ENCODE measurements around the gene MUC2.

The MUC2 gene

GRCh38 chr11:1041149-1041467 lies 33.6 kb upstream of the MUC2 start:
- H3K9me3 Mint-ChIP-seq = no peaks in the 10 kb centered on the region
- H3K27me3 Mint-ChIP-seq = peaks cover 14% of the 10 kb centered on the region
- intact Hi-C loops (cut with micrococcal nuclease) = no loop called here
- H3K27ac Mint-ChIP-seq = no peak overlapping the region
- no peaks in the 10 kb centered on the region for H3K4me1 Mint-ChIP-seq (ENCODE audit: low read depth)
- H3K36me3 Mint-ChIP-seq (ENCODE audit: low read depth) = peaks cover 71% of the 10 kb centered on the region
- no peak overlapping the region for H3K4me3 Mint-ChIP-seq

DNA sequence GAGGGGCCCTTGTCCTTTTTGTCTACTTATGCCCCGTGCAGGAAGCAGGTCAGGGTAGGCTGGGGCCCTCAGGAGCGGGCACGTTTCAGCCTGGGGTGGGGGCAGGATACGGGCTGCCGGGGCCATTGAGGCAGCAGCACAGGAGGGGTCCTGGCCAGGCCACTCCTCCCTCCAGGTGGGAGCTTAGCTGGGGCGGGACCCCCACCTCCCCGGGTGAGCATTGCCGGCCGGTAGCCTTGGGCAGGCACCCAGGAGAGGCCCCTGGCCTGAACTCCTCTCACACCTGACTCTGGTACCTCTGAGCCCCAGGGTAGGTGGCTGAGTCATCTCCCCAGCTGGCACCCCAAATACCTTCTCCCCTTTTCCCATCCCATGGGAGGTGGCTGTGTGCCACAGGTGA lies 33.2 kb upstream of the MUC2 start:
- Mint-ChIP-seq H3K9me3 (no peaks in the 10 kb centered on the region), H3K4me1 (ENCODE audit: low read depth) (no peaks in the 10 kb centered on the region), H3K27me3 (peaks cover 17% of the 10 kb centered on the region), H3K27ac (no peak overlapping the region), H3K36me3 (ENCODE audit: low read depth) (peaks cover 73% of the 10 kb centered on the region), H3K4me3 (no peak overlapping the region)
- intact Hi-C loops (cut with micrococcal nuclease) = no loop called here

DNA sequence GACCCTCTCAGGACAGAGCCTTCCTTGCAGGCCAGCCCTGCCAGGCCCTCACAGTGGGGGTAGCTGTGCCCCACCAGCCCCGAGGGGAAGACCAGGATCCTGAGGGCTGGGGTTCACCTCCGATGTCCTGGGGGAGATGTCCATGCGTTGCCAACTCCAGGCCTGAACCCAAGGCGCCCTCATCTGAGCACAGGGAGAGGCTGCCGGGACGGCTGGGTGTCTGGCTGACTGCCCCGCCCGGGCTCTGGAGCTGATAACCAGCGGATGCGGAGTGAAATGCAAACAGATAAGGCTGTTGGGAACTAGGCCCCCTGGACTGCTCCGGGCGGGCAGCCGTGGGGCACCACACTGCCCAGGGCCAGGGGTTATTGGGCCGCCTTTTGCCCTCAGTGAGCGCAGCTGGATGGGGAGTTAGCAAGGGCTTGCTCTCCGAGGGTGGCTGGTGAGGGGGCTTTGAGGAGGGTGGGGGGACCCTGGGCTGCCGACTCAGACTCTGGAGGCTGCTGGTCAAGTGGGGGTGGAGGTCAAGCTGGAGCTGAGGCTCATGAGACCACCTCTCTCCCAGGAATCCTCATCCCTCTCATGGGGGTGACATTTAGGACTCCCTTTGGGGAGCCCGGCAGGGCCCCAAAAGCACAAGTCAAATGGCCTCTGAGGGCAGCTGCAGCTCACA lies 32.6 kb upstream of the MUC2 start:
- peaks cover 20% of the 10 kb centered on the region for H3K27me3 Mint-ChIP-seq
- H3K4me1 Mint-ChIP-seq (ENCODE audit: low read depth) = no peaks in the 10 kb centered on the region
- H3K9me3 Mint-ChIP-seq = no peaks in the 10 kb centered on the region
- H3K36me3 Mint-ChIP-seq (ENCODE audit: low read depth) = peaks cover 75% of the 10 kb centered on the region
- intact Hi-C loops (cut with micrococcal nuclease) = no loop called here
- H3K27ac Mint-ChIP-seq = no peak overlapping the region
- no peak overlapping the region for H3K4me3 Mint-ChIP-seq

DNA sequence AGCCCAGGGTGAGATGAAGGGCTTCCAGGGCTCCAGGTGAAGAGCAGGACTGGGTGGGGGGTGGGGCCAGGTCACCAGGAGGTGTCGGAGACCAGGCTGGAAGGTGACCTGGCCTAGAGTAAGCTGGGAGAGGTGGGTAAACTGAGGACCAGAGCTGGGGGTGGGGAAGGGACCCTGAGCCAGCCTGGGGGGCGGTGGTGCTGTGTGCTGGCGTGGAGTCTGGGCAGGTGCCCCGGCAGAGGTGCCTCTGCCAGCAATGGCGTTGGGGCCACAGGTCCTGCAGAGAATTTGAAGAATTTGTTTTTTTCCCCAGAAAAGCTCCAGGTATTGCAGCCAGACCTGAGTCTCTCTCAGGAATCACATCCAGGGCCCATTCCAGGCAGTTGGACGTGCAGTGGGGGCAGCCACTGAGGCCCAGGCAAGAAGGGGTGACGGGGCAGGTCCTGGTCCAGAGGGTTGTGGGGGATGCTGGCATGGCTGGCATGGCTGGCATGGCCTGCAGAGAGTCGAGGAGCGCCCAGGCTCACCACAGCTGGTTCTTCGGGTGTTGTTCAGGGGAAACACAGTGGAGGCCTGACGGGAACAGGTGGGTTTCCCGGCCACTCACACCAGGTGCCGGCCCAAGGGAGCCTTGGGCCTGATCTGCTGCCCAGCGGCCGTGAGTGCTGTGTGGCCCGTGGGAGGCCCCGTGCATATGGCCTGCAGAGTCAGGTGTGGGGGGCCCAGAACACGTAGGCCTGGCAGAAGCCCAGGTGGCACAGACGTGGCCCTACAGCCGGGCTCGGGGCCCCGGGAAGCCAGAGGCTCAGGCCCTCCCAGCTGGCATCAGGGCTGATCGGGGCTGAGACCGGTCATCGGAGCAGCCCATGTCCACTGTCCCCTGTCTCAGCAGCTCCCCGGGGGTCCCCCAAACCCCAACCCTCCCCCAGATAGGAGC lies 31.8 kb upstream of the MUC2 start:
- Mint-ChIP-seq H3K27ac (no peak overlapping the region), H3K4me3 (no peak overlapping the region), H3K27me3 (peaks cover 28% of the 10 kb centered on the region), H3K36me3 (ENCODE audit: low read depth) (peaks cover 82% of the 10 kb centered on the region), H3K9me3 (no peaks in the 10 kb centered on the region), H3K4me1 (ENCODE audit: low read depth) (peaks cover 5% of the 10 kb centered on the region)
- intact Hi-C loops (cut with micrococcal nuclease) = no loop called here

DNA sequence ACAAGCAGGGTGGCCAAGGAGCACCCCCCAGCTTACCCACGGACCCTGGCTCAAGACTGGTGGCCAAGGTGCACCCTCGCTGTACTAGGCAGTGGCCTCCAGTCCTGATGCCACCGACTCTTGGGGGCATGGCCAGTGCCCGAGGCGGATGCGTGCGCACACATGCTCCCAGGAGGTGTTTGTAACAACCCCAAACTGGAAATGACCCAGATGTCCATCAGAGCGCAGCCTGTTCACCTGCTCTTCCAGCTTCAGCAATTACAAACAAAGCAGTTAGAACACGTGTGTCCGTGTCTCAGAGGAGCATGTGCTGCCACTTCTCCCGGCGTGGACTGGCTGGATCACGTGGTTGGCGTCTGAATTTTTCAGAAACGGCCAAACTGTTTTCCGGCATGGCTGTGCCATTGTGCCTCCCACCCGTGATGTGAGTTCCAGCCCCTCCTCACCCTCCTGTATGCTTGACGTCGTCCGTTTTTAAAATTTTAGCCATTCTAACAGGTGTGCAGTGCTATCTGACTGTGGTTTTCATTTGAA lies 31.0 kb upstream of the MUC2 start:
- no peak overlapping the region for H3K4me3 Mint-ChIP-seq
- peaks cover 35% of the 10 kb centered on the region for H3K27me3 Mint-ChIP-seq
- H3K36me3 Mint-ChIP-seq (ENCODE audit: low read depth) = peaks cover 83% of the 10 kb centered on the region
- no peak overlapping the region for H3K27ac Mint-ChIP-seq
- H3K4me1 Mint-ChIP-seq (ENCODE audit: low read depth) = peaks cover 8% of the 10 kb centered on the region
- H3K9me3 Mint-ChIP-seq = no peaks in the 10 kb centered on the region
- intact Hi-C loops (cut with micrococcal nuclease) = no loop called here

GRCh38 chr11:1044160-1044559 lies 30.5 kb upstream of the MUC2 start:
- intact Hi-C loops (cut with micrococcal nuclease) = no loop called here
- Mint-ChIP-seq H3K27ac (no peak overlapping the region), H3K9me3 (no peaks in the 10 kb centered on the region), H3K27me3 (peaks cover 40% of the 10 kb centered on the region), H3K4me1 (ENCODE audit: low read depth) (peaks cover 10% of the 10 kb centered on the region), H3K36me3 (ENCODE audit: low read depth) (peaks cover 83% of the 10 kb centered on the region), H3K4me3 (no peak overlapping the region)

DNA sequence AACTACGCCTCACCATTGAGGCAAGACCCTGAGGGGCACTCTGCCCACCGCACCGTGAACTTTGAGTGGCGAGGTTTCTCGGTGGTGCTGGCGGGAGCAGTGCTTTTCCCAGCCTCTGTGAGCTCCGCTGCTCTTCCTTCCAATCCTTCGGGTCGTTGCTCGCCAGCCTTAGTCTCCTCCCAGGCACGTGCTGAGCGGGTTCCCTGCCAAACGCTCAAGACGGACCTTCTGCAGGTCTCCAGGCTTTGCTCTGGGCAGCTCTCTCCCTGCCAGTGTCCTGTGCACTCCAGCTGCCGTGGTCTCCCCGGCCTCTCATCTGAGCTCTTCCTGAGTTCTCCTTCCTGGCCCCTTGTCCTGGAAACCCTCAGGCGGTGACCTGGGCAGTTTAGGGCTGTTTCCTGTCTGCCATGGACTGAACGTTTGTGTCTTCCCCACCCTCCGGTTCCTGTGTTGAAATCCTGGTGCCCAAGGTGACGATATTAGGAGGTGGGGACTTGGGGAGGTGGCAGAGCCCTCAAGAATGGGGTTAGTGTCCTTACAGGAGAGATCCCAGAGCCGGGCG lies 27.0 kb upstream of the MUC2 start:
- H3K4me1 Mint-ChIP-seq (ENCODE audit: low read depth) = peaks cover 24% of the 10 kb centered on the region
- H3K27ac Mint-ChIP-seq = no peak overlapping the region
- intact Hi-C loops (cut with micrococcal nuclease) = no loop called here
- H3K4me3 Mint-ChIP-seq = no peak overlapping the region
- H3K27me3 Mint-ChIP-seq = peaks cover 54% of the 10 kb centered on the region
- H3K36me3 Mint-ChIP-seq (ENCODE audit: low read depth) = peaks cover 96% of the 10 kb centered on the region
- H3K9me3 Mint-ChIP-seq = no peaks in the 10 kb centered on the region

- Mint-ChIP-seq H3K27ac (no peak overlapping the region), H3K36me3 (ENCODE audit: low read depth) (peaks cover 96% of the 10 kb centered on the region), H3K27me3 (peaks cover 54% of the 10 kb centered on the region), H3K9me3 (no peaks in the 10 kb centered on the region), H3K4me1 (ENCODE audit: low read depth) (peaks cover 24% of the 10 kb centered on the region), H3K4me3 (no peak overlapping the region)
- intact Hi-C loops (cut with micrococcal nuclease) = no loop called here
Measured at GRCh38 chr11:1048375-1049070, 26.2 kb upstream of the MUC2 start.

DNA sequence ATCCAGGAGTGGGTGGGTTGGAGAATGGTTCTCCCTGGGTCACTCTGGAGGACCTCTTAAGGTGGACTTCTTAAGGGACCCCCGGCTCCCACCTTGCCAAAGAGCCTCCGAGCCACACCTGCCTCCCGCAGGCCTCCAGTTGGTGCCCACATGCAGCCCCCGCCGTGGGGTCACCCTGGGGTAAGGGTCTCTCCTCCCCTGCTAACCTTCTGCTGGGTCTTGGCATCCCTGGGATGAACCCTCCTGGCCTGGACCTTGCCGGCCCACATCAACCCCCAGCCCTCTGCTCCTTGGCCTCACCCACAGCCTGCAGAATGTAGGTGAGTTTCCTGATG lies 25.6 kb upstream of the MUC2 start:
- Mint-ChIP-seq H3K27me3 (peaks cover 53% of the 10 kb centered on the region), H3K27ac (no peak overlapping the region), H3K4me1 (ENCODE audit: low read depth) (peaks cover 24% of the 10 kb centered on the region), H3K9me3 (no peaks in the 10 kb centered on the region), H3K4me3 (no peak overlapping the region), H3K36me3 (ENCODE audit: low read depth) (peaks cover 96% of the 10 kb centered on the region)
- intact Hi-C loops (cut with micrococcal nuclease) = no loop called here

GRCh38 chr11:1049431-1049891 lies 25.2 kb upstream of the MUC2 start:
- Mint-ChIP-seq H3K9me3 (no peaks in the 10 kb centered on the region), H3K4me3 (no peak overlapping the region), H3K27ac (no peak overlapping the region), H3K36me3 (ENCODE audit: low read depth) (peaks cover 96% of the 10 kb centered on the region), H3K27me3 (peaks cover 55% of the 10 kb centered on the region), H3K4me1 (ENCODE audit: low read depth) (peaks cover 24% of the 10 kb centered on the region)
- intact Hi-C loops (cut with micrococcal nuclease) = no loop called here

DNA sequence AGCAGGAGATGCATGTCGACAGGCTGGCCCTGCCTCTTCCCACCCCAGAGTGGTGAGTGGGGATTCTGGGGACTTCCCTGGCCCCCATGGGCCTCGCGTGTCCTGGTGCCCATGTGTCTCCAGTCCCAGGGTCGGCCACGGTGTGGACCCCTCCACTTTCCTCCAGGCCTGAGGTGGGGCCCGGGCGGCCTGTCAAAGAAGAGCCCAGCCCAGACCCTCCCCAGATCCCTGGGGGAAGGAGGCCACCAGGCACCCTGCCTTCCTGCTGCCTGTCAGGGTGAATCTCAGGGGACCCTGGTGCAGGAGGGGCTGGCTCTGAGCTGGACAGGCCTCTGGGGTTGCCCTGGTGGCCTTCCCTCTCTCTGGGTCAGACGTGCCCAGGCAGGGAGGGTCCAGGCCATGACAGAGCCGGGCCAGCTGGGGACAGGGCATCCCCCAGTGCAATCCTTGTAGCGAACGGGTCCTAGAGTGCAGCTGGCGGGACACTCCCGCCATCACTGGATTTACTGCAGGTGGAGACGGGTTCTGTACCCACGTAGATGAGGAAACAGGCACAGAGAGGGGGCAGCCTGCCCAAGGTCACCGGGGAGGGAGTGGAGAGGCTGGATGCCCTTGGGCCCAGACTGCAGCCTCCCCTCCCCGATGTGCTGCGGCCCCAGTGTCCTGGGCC lies 24.6 kb upstream of the MUC2 start:
- intact Hi-C loops (cut with micrococcal nuclease) = loop anchor here (10.0 kb wide), 1 partner anchor 195 kb away; no protein-coding TSS in a partner anchor

GRCh38 chr11:1050581-1051355 lies 23.9 kb upstream of the MUC2 start:
- Mint-ChIP-seq H3K4me3 (no peak overlapping the region), H3K9me3 (no peaks in the 10 kb centered on the region), H3K4me1 (ENCODE audit: low read depth) (peaks cover 24% of the 10 kb centered on the region), H3K36me3 (ENCODE audit: low read depth) (peaks cover 99% of the 10 kb centered on the region), H3K27me3 (peaks cover 53% of the 10 kb centered on the region), H3K27ac (no peak overlapping the region)
- intact Hi-C loops (cut with micrococcal nuclease) = loop anchor here (10.0 kb wide), 1 partner anchor 196 kb away; no protein-coding TSS in a partner anchor

More for the DNA sequence above, 24.6 kb upstream of the MUC2 start:
- Mint-ChIP-seq H3K27ac (no peak overlapping the region), H3K9me3 (no peaks in the 10 kb centered on the region), H3K4me1 (ENCODE audit: low read depth) (peaks cover 24% of the 10 kb centered on the region), H3K4me3 (no peak overlapping the region), H3K36me3 (ENCODE audit: low read depth) (peaks cover 96% of the 10 kb centered on the region), H3K27me3 (peaks cover 55% of the 10 kb centered on the region)
